ENCODE results near the gene SLC2A10.

The SLC2A10 gene

DNA sequence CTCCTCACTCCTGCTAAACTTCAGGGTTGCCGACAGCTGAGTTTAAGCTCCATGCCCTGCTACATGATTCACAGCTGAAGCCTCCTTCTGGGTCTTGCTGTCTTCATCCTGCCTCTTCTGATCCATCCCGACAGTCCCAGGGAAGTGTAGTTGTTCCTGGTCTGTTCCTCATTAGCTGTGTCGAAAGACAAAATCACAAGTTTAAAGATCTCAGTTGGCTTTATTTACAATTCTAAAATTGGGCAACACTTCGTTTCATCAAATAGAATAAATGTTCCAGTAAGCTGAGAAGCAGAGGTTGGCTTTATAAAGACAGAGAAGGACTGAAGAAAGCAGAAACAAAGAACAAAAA lies 4.1 kb upstream of the SLC2A10 start:
- TF ChIP-seq, protein P1, sequence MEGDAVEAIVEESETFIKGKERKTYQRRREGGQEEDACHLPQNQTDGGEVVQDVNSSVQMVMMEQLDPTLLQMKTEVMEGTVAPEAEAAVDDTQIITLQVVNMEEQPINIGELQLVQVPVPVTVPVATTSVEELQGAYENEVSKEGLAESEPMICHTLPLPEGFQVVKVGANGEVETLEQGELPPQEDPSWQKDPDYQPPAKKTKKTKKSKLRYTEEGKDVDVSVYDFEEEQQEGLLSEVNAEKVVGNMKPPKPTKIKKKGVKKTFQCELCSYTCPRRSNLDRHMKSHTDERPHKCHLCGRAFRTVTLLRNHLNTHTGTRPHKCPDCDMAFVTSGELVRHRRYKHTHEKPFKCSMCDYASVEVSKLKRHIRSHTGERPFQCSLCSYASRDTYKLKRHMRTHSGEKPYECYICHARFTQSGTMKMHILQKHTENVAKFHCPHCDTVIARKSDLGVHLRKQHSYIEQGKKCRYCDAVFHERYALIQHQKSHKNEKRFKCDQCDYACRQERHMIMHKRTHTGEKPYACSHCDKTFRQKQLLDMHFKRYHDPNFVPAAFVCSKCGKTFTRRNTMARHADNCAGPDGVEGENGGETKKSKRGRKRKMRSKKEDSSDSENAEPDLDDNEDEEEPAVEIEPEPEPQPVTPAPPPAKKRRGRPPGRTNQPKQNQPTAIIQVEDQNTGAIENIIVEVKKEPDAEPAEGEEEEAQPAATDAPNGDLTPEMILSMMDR (IDR thresholded peaks at IDR 0.05; ENCODE audit: low read depth, low read length): no peak
- Histone ChIP-seq H3K36me3 (no peaks in the 10 kb centered on the region), H3K9me3 (no peaks in the 10 kb centered on the region), H3K4me3 (ENCODE audit: low read depth, low read length) (no peak overlapping the region), H3K4me1 (no peaks in the 10 kb centered on the region), H3K27me3 (peaks cover 32% of the 10 kb centered on the region)
- DNase-seq: no peak

DNA sequence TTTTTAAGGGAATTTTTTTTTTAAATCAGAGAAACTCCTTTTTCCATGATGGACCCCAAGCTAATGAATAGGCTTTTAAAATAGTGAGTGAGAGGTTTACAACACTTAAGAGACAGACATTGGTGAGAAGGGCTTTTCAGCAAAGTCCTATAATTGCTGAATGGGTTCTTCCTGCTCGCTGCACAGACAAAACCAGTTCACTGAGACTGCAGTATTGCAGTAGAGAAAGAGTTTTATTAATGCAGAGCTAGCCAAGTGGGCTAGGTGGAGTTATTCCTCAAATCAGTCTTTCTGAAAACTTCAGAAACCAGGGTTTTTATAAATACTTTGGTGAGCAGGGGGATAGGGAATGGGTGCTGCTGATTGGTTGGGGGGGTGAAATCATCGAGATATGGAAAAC lies 3.2 kb upstream of the SLC2A10 start:
- Histone ChIP-seq H3K4me1 (no peaks in the 10 kb centered on the region), H3K4me3 (ENCODE audit: low read depth, low read length) (no peak overlapping the region), H3K9me3 (no peaks in the 10 kb centered on the region), H3K36me3 (no peaks in the 10 kb centered on the region), H3K27me3 (peaks cover 33% of the 10 kb centered on the region)
- no peak for DNase-seq
- TF ChIP-seq, protein P1 (IDR thresholded peaks at IDR 0.05; ENCODE audit: low read depth, low read length): no peak

DNA sequence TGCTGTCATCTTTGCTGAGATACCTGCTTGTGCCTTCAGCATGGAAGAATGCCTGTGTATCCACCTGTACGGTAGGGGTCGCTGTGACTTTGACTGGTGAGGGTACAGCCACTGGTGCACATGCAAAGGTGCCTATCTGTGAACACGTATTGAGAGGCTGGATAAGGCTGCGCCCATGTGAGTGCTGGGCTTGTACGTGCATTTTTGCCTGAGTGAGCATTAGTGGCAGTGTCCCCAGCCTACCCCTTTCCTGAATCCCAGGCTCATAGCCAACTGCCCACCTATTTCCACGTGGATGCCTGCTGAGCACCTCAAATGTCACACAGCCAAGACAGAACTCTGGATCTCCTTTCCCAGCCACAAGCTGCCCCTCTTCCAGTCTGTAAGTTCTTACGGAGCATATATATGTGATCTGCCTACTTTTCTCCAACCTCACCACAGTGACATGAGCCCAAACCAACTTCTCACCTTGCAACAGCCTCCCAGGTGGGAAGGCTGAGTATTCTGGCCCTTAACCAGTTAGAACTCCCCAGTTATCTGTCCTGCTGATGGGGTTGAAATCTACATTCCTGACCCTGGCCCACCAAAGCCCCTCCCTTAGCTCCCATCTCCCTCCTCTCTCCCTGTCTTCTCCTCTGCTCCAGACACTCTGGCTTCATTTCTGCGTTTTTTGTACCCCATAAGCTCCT lies 1.1 kb upstream of the SLC2A10 start:
- Histone ChIP-seq H3K4me3 (ENCODE audit: low read depth, low read length) (no peak overlapping the region), H3K27me3 (peaks cover 33% of the 10 kb centered on the region), H3K36me3 (no peaks in the 10 kb centered on the region), H3K9me3 (no peaks in the 10 kb centered on the region; the same call in 1 of the 2 replicates), H3K4me1 (no peaks in the 10 kb centered on the region)
- DNase-seq: no peak
- TF ChIP-seq, protein P1 (IDR thresholded peaks at IDR 0.05; ENCODE audit: low read depth, low read length): peak; percentile 7; the same call in 1 of the 2 replicates

DNA sequence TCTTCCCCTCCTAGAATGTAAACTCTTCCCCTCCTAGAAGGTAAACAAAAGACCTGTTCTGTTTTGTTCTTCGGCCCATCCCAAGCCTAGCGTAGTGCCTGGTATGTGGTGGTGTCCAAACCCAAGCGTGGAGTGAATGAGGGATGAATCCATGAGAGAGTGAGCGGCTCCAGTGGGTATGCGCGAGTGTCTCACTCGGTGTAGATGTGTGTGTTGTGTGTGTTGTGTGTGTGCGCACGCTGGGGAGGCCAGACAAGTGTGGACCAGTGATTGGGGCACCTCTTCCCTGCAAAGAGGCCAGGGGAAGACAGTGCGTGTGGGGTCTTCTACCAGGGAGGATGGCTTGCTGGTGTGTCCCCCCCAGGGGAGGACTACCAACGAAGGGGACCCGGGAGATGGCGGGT lies 392 bp upstream of the SLC2A10 start:
- Histone ChIP-seq H3K4me3 (ENCODE audit: low read depth, low read length) (no peak overlapping the region), H3K4me1 (no peaks in the 10 kb centered on the region)
- DNase-seq: no peak

DNA sequence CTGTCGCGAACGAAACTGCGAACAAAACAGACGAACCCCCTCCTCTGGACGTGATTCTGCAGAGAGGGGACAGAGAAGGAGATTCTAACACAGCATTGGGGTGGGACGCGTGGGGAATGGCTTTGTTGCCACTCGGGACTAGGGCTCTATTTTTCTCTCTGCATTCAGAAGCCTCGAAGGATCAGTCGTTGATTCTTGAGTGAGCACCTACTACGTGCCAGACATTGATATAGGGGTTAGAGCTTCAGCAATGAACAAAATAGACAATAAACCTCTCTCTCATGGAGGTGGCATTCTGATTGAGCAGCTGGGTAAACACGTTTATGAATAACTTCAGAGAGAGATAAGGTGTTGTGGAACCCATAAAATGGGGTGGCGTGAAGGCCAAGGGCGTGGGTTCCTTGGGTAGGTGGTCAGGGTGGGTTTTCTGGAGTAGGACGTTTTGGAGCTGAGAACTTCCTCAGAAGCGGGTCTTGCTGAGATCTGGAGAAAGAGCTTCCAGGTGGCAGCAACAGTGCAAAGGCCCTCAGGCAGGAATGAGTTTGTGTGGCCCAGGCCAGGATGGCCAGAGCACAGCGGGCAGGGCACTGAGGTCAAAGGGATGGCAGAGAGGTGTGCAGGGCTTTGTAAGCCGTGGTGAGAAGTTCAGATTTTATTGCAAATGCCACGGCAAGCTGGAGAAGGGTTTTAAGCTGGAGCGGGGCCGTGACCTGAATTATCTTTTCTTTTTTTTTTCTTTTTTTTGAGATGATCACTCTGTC lies 884 bp downstream of the SLC2A10 start:
- no peak for DNase-seq
- Histone ChIP-seq H3K9me3 (no peaks in the 10 kb centered on the region; the same call in 1 of the 2 replicates), H3K4me3 (ENCODE audit: low read depth, low read length) (peak overlapping the region; percentile 34), H3K36me3 (no peaks in the 10 kb centered on the region), H3K27me3 (peaks cover 27% of the 10 kb centered on the region), H3K4me1 (no peaks in the 10 kb centered on the region)
- TF ChIP-seq, protein P1 (IDR thresholded peaks at IDR 0.05; ENCODE audit: low read depth, low read length): no peak

More for the DNA sequence above, 392 bp upstream of the SLC2A10 start:
- TF ChIP-seq, protein P1 (IDR thresholded peaks at IDR 0.05; ENCODE audit: low read depth, low read length): no peak
- no peaks in the 10 kb centered on the region; the same call in 1 of the 2 replicates for H3K9me3 ChIP-seq
- H3K27me3 ChIP-seq: peaks cover 33% of the 10 kb centered on the region
- H3K36me3 ChIP-seq: no peaks in the 10 kb centered on the region

Data from BE2C (cell line).